ENCODE measurements around the gene DOCK3.

GRCh38 chr3:50630877-50631276 is 43.9 kb upstream of the DOCK3 start:
- TF ChIP-seq, protein P1, sequence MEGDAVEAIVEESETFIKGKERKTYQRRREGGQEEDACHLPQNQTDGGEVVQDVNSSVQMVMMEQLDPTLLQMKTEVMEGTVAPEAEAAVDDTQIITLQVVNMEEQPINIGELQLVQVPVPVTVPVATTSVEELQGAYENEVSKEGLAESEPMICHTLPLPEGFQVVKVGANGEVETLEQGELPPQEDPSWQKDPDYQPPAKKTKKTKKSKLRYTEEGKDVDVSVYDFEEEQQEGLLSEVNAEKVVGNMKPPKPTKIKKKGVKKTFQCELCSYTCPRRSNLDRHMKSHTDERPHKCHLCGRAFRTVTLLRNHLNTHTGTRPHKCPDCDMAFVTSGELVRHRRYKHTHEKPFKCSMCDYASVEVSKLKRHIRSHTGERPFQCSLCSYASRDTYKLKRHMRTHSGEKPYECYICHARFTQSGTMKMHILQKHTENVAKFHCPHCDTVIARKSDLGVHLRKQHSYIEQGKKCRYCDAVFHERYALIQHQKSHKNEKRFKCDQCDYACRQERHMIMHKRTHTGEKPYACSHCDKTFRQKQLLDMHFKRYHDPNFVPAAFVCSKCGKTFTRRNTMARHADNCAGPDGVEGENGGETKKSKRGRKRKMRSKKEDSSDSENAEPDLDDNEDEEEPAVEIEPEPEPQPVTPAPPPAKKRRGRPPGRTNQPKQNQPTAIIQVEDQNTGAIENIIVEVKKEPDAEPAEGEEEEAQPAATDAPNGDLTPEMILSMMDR (IDR thresholded peaks at IDR 0.05; ENCODE audit: extremely low read depth in 1 of 2, insufficient read depth in 1 of 2, low read depth in 1 of 2, low read length in 2 of 2), result no peak
- TF ChIP-seq POLR2AphosphoS5 (IDR thresholded peaks at IDR 0.05; ENCODE audit: insufficient read depth, low read depth, low read length) (no peak), POLR2A (IDR thresholded peaks at IDR 0.05; ENCODE audit: low read depth, low read length) (no peak), EZH2 (IDR thresholded peaks at IDR 0.05; ENCODE audit: borderline replicate concordance, low read depth, low read length, severe bottlenecking) (no peak)

All from endothelial cell of umbilical vein (primary cell).